OCI-LY3 (cell line): ENCODE data around the gene HMGN3.

Source experiments
- H2AFZ ChIP-seq: fragments of 200-600, 300-600 bp; shearing (Covaris generic); 2 replicates; pipeline ENCODE4 v1.6.0; 2014; ENCODE audit warnings: antibody characterized with exemption, low read depth, low read length
- H3K27ac ChIP-seq: fragments of 200-600, 300-600 bp; sonication (generic); 2 replicates; pipeline ENCODE4 v1.5.1; 2014; ENCODE audit warnings: mild to moderate bottlenecking, low read length, moderate library complexity, mixed read lengths
- H3K27me3 ChIP-seq: fragments of 200-600, 300-600 bp; sonication (generic); 2 replicates; pipeline ENCODE4 v1.6.1; 2014; ENCODE audit warnings: low read depth, low read length, mixed read lengths
- H3K36me3 ChIP-seq: fragments of 200-600, 300-600 bp; sonication (generic); replicated peaks from 2 replicates; pipeline ENCODE3; 2014; ENCODE audit warnings: low read depth, low read length, mixed read lengths
- H3K4me1 ChIP-seq: fragments of 300-600, 200-600 bp; sonication (generic); 2 replicates; pipeline ENCODE4 v1.6.1; 2014; ENCODE audit warnings: low read length, mixed read lengths
- H3K4me2 ChIP-seq: fragments of 200-600, 300-600 bp; sonication (generic); 2 replicates; pipeline ENCODE4 v1.6.1; 2014; ENCODE audit warnings: low read length, mixed read lengths
- H3K4me3 ChIP-seq: fragments of 300-600, 200-600 bp; sonication (generic); 2 replicates; pipeline ENCODE4 v1.5.1; 2014; ENCODE audit warnings: antibody characterized with exemption, mild to moderate bottlenecking, low read length, moderate library complexity
- H3K79me2 ChIP-seq: fragments of 300-600, 200-600 bp; shearing (Covaris generic); 2 replicates; pipeline ENCODE4 v1.6.1; 2014; ENCODE audit warnings: mild to moderate bottlenecking, low read length, mixed read lengths
- H3K9ac ChIP-seq: fragments of 300-600, 200-600 bp; shearing (Covaris generic); 2 replicates; pipeline ENCODE4 v1.6.0; 2014; ENCODE audit warnings: mild to moderate bottlenecking, low read length, moderate library complexity
- H3K9me3 ChIP-seq: fragments of 200-600, 300-600 bp; shearing (Covaris generic); 2 replicates; pipeline ENCODE4 v1.6.1; 2014; ENCODE audit warnings: low read length, mixed read lengths; ENCODE audit not compliant: insufficient read depth
- H4K20me1 ChIP-seq: fragments of 200-600, 300-600 bp; sonication (generic); 2 replicates; pipeline ENCODE4 v1.6.1; 2016; ENCODE audit warnings: low read length, mixed read lengths; ENCODE audit not compliant: insufficient read depth
- EZH2phosphoT487 ChIP-seq: fragments of 200-600 bp; shearing (Covaris generic); IDR thresholded peaks from 2 replicates; pipeline ENCODE4 v1.6.1; 2018; ENCODE audit warnings: antibody characterized with exemption, mixed run types, low read depth
- TF ChIP-seq, protein P1 (sequence below): fragments of 200-600, 300-600 bp; sonication (generic); IDR thresholded peaks from 2 replicates; pipeline ENCODE4 v1.5.1; 2014; ENCODE audit warnings: antibody characterized with exemption, low read length, low read depth

The HMGN3 gene

DNA sequence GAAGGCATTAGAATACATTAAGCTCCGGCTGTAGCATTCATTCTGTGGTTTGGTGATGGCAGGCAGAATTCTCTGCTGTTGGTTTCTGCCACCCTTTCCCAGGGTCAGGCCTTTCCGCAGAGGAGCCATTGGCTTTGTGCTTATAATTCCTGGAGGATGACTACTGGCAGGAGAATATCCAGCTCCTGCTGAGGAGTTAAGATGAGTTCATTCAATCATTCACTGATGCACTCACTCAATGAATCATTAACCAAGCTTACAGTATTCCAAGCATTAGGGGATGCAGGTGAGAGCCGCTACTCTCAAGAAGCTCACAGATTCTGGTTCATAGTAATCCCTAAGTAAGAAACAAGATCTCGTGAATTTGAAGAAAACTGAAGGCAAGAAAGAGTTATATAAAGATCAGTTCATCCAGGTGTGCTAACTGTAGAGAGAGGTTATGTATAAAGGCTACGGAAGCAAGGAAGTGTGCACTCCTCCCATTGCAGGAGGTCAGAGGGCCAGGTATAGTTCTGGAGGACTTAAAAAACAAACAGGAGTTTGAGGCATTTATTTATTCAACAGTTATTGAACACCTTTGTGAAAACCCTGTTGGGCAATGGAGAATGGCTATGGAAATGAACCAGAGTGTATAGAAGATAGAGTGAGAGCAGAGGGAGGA, 75.5 kb downstream of the HMGN3 start:
- TF ChIP-seq, protein P1, sequence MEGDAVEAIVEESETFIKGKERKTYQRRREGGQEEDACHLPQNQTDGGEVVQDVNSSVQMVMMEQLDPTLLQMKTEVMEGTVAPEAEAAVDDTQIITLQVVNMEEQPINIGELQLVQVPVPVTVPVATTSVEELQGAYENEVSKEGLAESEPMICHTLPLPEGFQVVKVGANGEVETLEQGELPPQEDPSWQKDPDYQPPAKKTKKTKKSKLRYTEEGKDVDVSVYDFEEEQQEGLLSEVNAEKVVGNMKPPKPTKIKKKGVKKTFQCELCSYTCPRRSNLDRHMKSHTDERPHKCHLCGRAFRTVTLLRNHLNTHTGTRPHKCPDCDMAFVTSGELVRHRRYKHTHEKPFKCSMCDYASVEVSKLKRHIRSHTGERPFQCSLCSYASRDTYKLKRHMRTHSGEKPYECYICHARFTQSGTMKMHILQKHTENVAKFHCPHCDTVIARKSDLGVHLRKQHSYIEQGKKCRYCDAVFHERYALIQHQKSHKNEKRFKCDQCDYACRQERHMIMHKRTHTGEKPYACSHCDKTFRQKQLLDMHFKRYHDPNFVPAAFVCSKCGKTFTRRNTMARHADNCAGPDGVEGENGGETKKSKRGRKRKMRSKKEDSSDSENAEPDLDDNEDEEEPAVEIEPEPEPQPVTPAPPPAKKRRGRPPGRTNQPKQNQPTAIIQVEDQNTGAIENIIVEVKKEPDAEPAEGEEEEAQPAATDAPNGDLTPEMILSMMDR = no peak
- no peak for TF ChIP-seq EZH2phosphoT487
- Histone ChIP-seq H3K27ac (no peak overlapping the region), H3K9me3 (no peaks in the 10 kb centered on the region), H3K36me3 (no peaks in the 10 kb centered on the region), H4K20me1 (no peaks in the 10 kb centered on the region), H3K79me2 (no peaks in the 10 kb centered on the region), H2AFZ (no peak overlapping the region), H3K4me2 (no peak overlapping the region), H3K27me3 (no peaks in the 10 kb centered on the region), H3K4me3 (no peak overlapping the region), H3K4me1 (no peaks in the 10 kb centered on the region), H3K9ac (no peak overlapping the region)

DNA sequence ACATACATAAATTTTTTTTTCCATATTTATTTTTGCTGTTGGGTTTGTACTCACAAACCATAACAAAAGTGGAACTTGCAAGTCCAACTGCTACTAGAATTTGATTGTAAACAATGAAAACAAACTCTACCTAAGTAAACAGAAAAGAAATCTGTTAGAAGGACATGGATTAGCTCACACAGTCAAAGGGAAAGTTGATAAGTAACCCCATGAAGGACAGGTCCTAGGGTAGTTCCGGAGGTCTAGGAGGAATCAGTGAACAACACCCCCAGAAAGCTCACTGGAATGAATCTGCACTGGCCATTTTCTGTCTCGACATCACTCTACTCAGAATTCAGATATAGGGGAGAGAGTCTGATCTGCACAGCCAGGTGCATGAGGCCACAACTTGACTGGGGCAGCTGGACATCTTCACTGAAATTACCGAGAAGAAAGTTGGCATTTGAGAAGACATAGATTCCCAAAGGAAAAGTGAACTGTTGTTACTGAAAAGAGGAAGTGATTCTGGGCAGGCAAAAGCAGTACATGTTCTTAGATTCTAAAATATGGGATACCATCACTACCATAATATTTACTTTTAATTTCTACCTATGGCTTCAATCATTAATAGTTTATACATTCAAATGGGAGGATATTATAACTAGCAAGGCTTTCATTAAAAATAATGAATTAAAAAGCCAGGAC, 76.4 kb downstream of the HMGN3 start:
- H3K27me3 ChIP-seq = no peaks in the 10 kb centered on the region
- no peak for TF ChIP-seq EZH2phosphoT487
- TF ChIP-seq, protein P1 = no peak
- H3K4me3 ChIP-seq = no peak overlapping the region
- H3K9me3 ChIP-seq = no peaks in the 10 kb centered on the region
- no peak overlapping the region for H3K9ac ChIP-seq
- H3K36me3 ChIP-seq = no peaks in the 10 kb centered on the region
- no peaks in the 10 kb centered on the region for H3K79me2 ChIP-seq
- no peaks in the 10 kb centered on the region for H3K4me1 ChIP-seq
- no peak overlapping the region for H2AFZ ChIP-seq
- no peak overlapping the region for H3K4me2 ChIP-seq
- H3K27ac ChIP-seq = no peak overlapping the region
- no peaks in the 10 kb centered on the region for H4K20me1 ChIP-seq

DNA sequence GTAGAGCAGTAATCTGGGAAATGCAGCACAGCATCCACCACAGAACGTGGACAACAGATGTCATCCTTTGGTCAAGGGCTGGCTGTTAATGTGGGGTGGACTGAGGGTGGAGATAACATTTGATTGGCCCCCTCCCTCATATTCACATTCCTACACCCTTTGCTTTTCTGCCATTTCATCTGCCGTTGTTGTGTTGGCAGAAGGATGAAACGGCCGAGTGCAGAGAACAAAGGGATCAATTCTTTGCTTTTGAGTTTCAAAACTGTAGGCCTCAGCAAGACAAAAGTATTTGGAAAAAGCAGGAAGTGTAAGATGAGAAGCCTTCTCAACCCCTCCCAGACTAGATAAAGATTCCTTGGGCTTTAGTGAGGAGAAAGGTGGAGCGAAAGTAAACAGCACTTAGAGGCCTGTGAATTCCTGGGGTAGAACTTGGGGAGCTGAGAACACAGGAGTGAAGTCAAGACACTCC, 82.2 kb downstream of the HMGN3 start:
- Histone ChIP-seq H3K9ac (no peak overlapping the region), H3K79me2 (no peaks in the 10 kb centered on the region), H2AFZ (no peak overlapping the region), H3K36me3 (no peaks in the 10 kb centered on the region), H4K20me1 (no peaks in the 10 kb centered on the region), H3K27ac (no peak overlapping the region), H3K27me3 (no peaks in the 10 kb centered on the region), H3K4me3 (no peak overlapping the region), H3K4me1 (no peaks in the 10 kb centered on the region), H3K4me2 (no peak overlapping the region), H3K9me3 (no peaks in the 10 kb centered on the region)
- no peak for TF ChIP-seq EZH2phosphoT487
- TF ChIP-seq, protein P1 = no peak
